Glutamatergic neuron (in vitro differentiated cells): ENCODE data around the gene MTIF2. TPM values are rescaled to one million over a fixed set of nuclear protein-coding genes. Genes with fewer than 3 reads are reported as not detected.
"Not testable (repeated sequence)": the region's sequence is repeated elsewhere in the genome, so short reads cannot be mapped to it uniquely, and the experiment has no call there.

Source experiments
- DNase-seq: peaks from one replicate; pipeline ENCODE4 v3.0.0; 2022
- H3K27ac Mint-ChIP-seq: one replicate; pipeline ENCODE4 v1.8.0; 2020; ENCODE audit warnings: mild to moderate bottlenecking, mixed read lengths, inconsistent platforms; ENCODE audit not compliant: unreplicated experiment
- H3K27me3 Mint-ChIP-seq: one replicate; pipeline ENCODE4 v1.8.0; 2020; ENCODE audit warnings: mild to moderate bottlenecking, moderate library complexity, mixed read lengths, inconsistent platforms; ENCODE audit not compliant: unreplicated experiment
- H3K36me3 Mint-ChIP-seq: one replicate; pipeline ENCODE4 v1.8.0; 2020; ENCODE audit warnings: mild to moderate bottlenecking, mixed read lengths, inconsistent platforms; ENCODE audit not compliant: unreplicated experiment
- H3K4me1 Mint-ChIP-seq: one replicate; pipeline ENCODE4 v1.8.0; 2020; ENCODE audit warnings: mild to moderate bottlenecking, low read depth, mixed read lengths, inconsistent platforms; ENCODE audit not compliant: unreplicated experiment
- H3K4me3 Mint-ChIP-seq: one replicate; pipeline ENCODE4 v1.8.0; 2020; ENCODE audit warnings: mild to moderate bottlenecking, mixed read lengths, inconsistent platforms; ENCODE audit not compliant: unreplicated experiment
- H3K9me3 Mint-ChIP-seq: one replicate; pipeline ENCODE4 v1.8.0; 2020; ENCODE audit warnings: mild to moderate bottlenecking, moderate library complexity, mixed read lengths, inconsistent platforms; ENCODE audit not compliant: unreplicated experiment
- total RNA-seq: library from RNA; stranded (reverse); fragmentation: NEBNext Ultra II Directional; extraction: Animal tissue kit (Norgen Biotek cat#: 25700); gene quantifications from one replicate; pipeline ENCODE4 v1.2.1, GENCODE V29; 2021; ENCODE audit not compliant: unreplicated experiment
- TF ChIP-seq, protein P1 (sequence below): fragments of 200-600 bp; sonication (generic); IDR thresholded peaks from one replicate; pipeline ENCODE4 v1.5.0; 2021; ENCODE audit not compliant: partially characterized antibody, unreplicated experiment

Gene MTIF2
- total RNA-seq, 1 donor from 2014 or later, result 25.2 TPM

DNA sequence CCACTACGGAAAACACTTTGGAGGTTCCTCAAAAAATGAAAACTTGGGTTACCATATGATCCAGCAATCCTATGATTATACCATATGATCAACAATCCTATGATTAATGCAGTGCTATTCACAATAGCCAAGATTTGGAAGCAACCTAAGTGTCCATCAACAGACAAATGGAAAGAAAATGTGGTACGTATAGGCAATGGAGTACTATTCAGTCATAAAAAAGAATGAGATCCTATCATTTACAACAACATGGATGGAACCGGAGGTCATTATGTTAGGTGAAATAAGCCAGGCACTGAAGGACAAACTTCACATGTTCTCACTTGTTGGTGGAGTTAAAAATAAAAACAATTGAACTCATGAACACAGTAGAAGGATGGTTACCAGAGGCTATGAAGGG, 64.5 kb downstream of the MTIF2 start:
- TF ChIP-seq, protein P1, sequence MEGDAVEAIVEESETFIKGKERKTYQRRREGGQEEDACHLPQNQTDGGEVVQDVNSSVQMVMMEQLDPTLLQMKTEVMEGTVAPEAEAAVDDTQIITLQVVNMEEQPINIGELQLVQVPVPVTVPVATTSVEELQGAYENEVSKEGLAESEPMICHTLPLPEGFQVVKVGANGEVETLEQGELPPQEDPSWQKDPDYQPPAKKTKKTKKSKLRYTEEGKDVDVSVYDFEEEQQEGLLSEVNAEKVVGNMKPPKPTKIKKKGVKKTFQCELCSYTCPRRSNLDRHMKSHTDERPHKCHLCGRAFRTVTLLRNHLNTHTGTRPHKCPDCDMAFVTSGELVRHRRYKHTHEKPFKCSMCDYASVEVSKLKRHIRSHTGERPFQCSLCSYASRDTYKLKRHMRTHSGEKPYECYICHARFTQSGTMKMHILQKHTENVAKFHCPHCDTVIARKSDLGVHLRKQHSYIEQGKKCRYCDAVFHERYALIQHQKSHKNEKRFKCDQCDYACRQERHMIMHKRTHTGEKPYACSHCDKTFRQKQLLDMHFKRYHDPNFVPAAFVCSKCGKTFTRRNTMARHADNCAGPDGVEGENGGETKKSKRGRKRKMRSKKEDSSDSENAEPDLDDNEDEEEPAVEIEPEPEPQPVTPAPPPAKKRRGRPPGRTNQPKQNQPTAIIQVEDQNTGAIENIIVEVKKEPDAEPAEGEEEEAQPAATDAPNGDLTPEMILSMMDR, result no peak
- Mint-ChIP-seq H3K36me3 (peaks cover 47% of the 10 kb centered on the region), H3K4me3 (no peak overlapping the region), H3K27me3 (peaks cover 2% of the 10 kb centered on the region), H3K27ac (no peak overlapping the region), H3K4me1 (no peaks in the 10 kb centered on the region), H3K9me3 (peaks cover 10% of the 10 kb centered on the region)
- DNase-seq, result no peak

DNA sequence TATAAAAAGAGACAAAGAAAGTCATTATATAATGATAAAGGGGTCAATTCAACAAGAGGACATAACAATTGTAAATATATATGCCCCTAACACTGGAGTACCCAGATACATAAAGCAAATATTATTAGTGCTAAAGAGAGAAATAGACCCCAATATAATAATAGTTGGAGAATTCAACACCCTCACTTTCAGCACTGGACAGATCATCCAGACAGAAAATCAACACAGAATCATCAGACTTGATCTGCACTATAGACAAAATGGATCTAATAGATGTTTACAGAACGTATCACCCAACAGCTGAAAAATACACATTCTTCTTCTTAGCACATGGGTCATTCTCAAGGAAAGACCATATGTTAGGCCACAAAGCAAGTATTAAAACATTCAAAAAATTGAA, 68.6 kb downstream of the MTIF2 start:
- Mint-ChIP-seq H3K4me1 (no peaks in the 10 kb centered on the region), H3K4me3 (no peak overlapping the region), H3K36me3 (peaks cover 67% of the 10 kb centered on the region), H3K27ac (no peak overlapping the region), H3K9me3 (peaks cover 10% of the 10 kb centered on the region), H3K27me3 (peaks cover 2% of the 10 kb centered on the region)
- no peak for DNase-seq
- TF ChIP-seq, protein P1, result no peak

- Mint-ChIP-seq H3K4me3 (no peak overlapping the region), H3K36me3 (peaks cover 41% of the 10 kb centered on the region), H3K27ac (no peak overlapping the region), H3K27me3 (peaks cover 2% of the 10 kb centered on the region), H3K9me3 (peaks cover 12% of the 10 kb centered on the region), H3K4me1 (no peaks in the 10 kb centered on the region)
- TF ChIP-seq, protein P1, result no peak
- DNase-seq, result no peak
Observed at GRCh38 chr2:55196526-55196925, 72.5 kb downstream of the MTIF2 start.

DNA sequence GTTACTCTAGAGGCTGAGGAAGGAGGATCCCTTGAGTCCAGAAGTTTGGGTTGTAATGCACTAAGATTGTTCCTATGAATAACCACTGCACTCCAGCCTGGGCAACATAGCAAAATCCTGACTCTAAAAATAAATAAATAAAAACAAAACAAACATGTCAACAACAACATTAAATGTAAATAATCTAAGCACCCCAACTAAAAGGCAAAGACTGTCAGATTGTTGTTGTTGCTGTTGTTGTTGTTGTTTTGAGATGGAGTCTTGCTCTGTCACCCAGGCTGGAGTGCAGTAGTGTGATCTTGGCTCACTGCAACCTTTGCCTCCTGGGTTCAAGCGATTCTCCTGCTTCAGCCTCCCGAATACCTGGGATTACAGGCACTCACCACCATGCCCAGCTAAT, 77.1 kb downstream of the MTIF2 start:
- not testable (repeated sequence) for H3K4me3 Mint-ChIP-seq, H3K4me1 Mint-ChIP-seq, DNase-seq, H3K27me3 Mint-ChIP-seq, H3K9me3 Mint-ChIP-seq, H3K27ac Mint-ChIP-seq
- H3K36me3 Mint-ChIP-seq, result peaks cover 21% of the 10 kb centered on the region

DNA sequence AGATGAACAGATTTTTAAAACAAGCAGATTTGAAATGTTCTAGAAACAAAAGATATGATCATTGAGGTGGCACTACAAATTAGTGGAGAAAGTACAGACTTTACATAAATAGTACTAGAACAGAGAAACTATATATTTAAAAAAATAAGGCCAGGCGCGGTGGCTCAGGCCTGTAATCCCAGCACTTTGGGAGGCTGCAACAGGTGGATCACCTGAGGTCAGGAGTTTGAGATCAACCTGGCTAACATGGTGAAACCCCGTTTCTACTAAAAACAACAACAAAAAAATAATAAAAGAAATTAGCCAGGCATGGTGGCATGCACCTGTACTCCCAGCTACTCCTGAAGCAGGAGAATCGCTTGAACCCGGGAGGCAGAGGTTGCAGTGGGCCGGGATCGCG, 82.2 kb downstream of the MTIF2 start:
- not testable (repeated sequence) for H3K9me3 Mint-ChIP-seq, H3K27me3 Mint-ChIP-seq, H3K4me1 Mint-ChIP-seq, H3K27ac Mint-ChIP-seq, DNase-seq, H3K4me3 Mint-ChIP-seq
- peaks cover 16% of the 10 kb centered on the region for H3K36me3 Mint-ChIP-seq

Other genes with a start within 250 kb of the MTIF2 start
- gene RTN4, start 218.8 kb downstream of the MTIF2 start, total RNA-seq, result 772 TPM
- gene CLHC1, start 36.9 kb downstream of the MTIF2 start, total RNA-seq, result 19.8 TPM
- 437 TPM for gene RPS27A, start 36.5 kb downstream of the MTIF2 start, total RNA-seq
- 400 TPM for gene CCDC88A, start 150.6 kb upstream of the MTIF2 start, total RNA-seq